GM18517 (cell line): Measurements from ENCODE around the gene SLC43A1.

ENCODE experiments used
- ATAC-seq: cut with Tn5 transposase; IDR thresholded peaks from one replicate; pipeline ENCODE4 v1.9.1; 2021; ENCODE audit warnings: mild to moderate bottlenecking, moderate library complexity; ENCODE audit not compliant: unreplicated experiment

SLC43A1 gene

GRCh38 chr11:57499413-57499982 is 16.0 kb downstream of the SLC43A1 start:
- peak; percentile 99 for ATAC-seq

GRCh38 chr11:57498540-57498939 is 17.0 kb downstream of the SLC43A1 start:
- ATAC-seq, result no peak

- no peak for ATAC-seq
Measured at GRCh38 chr11:57497303-57498247, 17.9 kb downstream of the SLC43A1 start.

- ATAC-seq, result no peak
Measured at GRCh38 chr11:57496109-57496820, 19.2 kb downstream of the SLC43A1 start.

- peak; percentile 58 for ATAC-seq
Measured at GRCh38 chr11:57493507-57494503, 21.7 kb downstream of the SLC43A1 start.

GRCh38 chr11:57491371-57492061 is 24.0 kb downstream of the SLC43A1 start:
- ATAC-seq, result no peak

GRCh38 chr11:57490456-57491248 is 24.9 kb downstream of the SLC43A1 start:
- ATAC-seq, result no peak

GRCh38 chr11:57487920-57488659 is 27.4 kb downstream of the SLC43A1 start:
- no peak for ATAC-seq

GRCh38 chr11:57487021-57487778 is 28.3 kb downstream of the SLC43A1 start:
- no peak for ATAC-seq

- no peak for ATAC-seq
Measured at GRCh38 chr11:57485217-57485990, 30.1 kb downstream of the SLC43A1 start.

- ATAC-seq, result peak; percentile 71
Measured at GRCh38 chr11:57484141-57484710, 31.3 kb downstream of the SLC43A1 start.

GRCh38 chr11:57483562-57483918 is 32.0 kb downstream of the SLC43A1 start:
- ATAC-seq, result no peak

GRCh38 chr11:57482782-57483561 is 32.5 kb downstream of the SLC43A1 start:
- no peak for ATAC-seq

GRCh38 chr11:57481915-57482781 is 33.4 kb downstream of the SLC43A1 start:
- ATAC-seq, result no peak

GRCh38 chr11:57481315-57481714 is 34.2 kb downstream of the SLC43A1 start:
- no peak for ATAC-seq
